GM13977 (cell line): ENCODE results near the gene RFTN2.

Experiments
- DNase-seq: peaks from one replicate; pipeline ENCODE4 v3.0.0; 2012; ENCODE audit warnings: low spot score
- in situ Hi-C: fragments of 300-500 bp; cut with MboI; formaldehyde crosslinking; loops from one replicate; pipeline ENCODE4 v1.12.0; 2022; ENCODE audit warnings: low sequenced_read_pairs, low pct_unique_long_range_greater_than_20kb, mixed read lengths, inconsistent platforms; ENCODE audit not compliant: unreplicated experiment
- TF ChIP-seq, protein P1 (sequence below): IDR thresholded peaks from 2 replicates; pipeline ENCODE4 v1.5.1; 2012; ENCODE audit warnings: mild to moderate bottlenecking, control low read depth; ENCODE audit not compliant: insufficient read depth; ENCODE audit errors: extremely low read depth, missing control alignments

RFTN2 gene

DNA sequence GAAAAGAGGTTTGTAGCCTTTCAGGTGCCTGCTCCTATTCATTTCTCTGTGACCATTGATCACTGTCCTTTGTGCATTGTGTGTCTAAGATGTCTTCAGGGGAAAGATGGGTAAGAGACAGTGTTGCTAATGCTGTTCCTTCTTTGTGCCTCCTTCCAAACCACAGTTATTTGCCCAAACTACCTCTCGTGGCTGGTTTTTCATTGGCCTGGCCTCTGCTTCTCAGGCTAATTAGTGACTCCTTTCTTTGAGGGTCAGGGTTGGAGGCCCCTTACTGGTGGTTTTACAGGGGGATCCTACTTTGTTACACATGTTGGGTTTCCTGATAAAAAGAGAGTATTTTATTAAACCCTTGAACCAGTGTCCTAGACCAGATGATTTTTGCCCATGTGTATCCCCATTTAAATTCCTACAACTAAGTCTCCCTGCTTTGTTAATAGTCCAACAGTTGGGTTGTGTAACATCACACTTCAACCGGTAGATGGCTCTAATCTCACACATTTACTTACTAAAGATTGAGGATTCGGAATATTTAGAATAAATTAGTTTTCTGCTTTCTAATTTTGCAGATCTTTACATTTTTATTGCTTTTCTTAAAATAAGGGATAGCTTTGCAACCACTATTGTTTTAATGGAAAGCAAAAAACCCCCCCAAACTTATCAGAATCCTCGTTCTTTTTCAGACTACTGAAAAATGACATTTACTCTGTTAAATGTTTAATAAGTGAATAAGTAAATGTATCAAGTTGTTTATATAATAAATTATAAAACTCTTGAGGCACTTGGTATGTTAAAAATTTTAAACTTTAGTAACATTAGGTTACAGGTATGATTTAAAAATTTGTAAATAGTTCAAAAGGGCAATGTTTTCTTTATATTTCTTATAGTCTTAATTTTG is 32.2 kb upstream of the RFTN2 start:
- TF ChIP-seq, protein P1, sequence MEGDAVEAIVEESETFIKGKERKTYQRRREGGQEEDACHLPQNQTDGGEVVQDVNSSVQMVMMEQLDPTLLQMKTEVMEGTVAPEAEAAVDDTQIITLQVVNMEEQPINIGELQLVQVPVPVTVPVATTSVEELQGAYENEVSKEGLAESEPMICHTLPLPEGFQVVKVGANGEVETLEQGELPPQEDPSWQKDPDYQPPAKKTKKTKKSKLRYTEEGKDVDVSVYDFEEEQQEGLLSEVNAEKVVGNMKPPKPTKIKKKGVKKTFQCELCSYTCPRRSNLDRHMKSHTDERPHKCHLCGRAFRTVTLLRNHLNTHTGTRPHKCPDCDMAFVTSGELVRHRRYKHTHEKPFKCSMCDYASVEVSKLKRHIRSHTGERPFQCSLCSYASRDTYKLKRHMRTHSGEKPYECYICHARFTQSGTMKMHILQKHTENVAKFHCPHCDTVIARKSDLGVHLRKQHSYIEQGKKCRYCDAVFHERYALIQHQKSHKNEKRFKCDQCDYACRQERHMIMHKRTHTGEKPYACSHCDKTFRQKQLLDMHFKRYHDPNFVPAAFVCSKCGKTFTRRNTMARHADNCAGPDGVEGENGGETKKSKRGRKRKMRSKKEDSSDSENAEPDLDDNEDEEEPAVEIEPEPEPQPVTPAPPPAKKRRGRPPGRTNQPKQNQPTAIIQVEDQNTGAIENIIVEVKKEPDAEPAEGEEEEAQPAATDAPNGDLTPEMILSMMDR: peak; percentile 75
- in situ Hi-C loops: no loop called here
- DNase-seq: peak; percentile 25

DNA sequence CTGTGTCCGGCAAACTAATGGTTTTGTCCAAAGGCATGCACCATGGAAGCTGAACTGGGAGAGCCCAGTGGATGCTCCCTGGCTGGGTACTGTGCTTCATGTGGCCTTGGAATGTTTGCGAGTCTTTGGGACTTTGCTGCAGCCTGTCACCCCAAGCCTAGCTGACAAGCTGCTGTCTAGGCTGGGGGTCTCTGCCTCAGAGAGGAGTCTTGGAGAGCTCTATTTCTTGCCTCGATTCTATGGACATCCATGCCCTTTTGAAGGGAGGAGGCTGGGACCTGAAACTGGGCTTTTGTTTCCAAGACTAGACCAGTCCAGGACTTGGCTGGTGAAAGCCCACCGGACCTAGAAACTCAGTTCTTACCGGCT is 31.4 kb upstream of the RFTN2 start:
- TF ChIP-seq, protein P1: no peak
- DNase-seq: no peak
- in situ Hi-C loops: no loop called here

DNA sequence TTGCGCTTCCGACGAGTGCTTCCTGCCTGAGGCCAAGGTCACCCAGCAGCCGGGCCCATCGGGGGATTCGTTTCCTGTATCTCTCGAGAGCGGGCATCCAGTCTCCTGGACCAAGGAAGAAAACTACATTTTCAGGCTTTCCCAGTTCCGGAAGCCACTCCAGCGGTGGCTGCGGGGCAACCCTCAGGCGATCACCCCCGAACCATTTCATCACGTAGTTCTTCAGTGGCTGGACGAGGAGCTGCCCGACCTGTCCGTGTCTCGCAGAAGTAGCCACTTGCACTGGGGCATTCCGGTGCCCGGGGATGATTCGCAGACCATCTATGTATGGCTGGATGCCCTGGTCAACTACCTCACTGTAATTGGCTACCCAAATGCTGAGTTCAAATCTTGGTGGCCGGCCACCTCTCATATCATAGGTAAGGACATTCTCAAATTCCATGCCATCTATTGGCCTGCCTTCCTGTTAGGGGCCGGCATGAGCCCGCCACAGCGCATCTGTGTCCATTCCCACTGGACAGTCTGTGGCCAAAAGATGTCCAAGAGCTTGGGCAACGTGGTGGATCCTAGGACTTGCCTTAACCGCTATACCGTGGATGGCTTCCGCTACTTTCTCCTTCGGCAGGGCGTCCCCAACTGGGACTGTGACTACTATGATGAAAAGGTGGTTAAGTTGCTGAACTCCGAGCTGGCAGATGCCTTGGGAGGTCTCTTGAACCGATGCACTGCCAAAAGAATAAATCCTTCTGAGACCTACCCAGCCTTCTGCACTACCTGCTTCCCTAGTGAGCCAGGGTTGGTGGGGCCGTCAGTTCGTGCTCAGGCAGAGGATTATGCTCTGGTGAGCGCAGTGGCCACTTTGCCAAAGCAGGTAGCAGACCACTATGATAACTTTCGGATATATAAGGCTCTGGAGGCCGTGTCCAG is 30.8 kb upstream of the RFTN2 start:
- DNase-seq: no peak
- TF ChIP-seq, protein P1: peak; percentile 7
- in situ Hi-C loops: no loop called here

DNA sequence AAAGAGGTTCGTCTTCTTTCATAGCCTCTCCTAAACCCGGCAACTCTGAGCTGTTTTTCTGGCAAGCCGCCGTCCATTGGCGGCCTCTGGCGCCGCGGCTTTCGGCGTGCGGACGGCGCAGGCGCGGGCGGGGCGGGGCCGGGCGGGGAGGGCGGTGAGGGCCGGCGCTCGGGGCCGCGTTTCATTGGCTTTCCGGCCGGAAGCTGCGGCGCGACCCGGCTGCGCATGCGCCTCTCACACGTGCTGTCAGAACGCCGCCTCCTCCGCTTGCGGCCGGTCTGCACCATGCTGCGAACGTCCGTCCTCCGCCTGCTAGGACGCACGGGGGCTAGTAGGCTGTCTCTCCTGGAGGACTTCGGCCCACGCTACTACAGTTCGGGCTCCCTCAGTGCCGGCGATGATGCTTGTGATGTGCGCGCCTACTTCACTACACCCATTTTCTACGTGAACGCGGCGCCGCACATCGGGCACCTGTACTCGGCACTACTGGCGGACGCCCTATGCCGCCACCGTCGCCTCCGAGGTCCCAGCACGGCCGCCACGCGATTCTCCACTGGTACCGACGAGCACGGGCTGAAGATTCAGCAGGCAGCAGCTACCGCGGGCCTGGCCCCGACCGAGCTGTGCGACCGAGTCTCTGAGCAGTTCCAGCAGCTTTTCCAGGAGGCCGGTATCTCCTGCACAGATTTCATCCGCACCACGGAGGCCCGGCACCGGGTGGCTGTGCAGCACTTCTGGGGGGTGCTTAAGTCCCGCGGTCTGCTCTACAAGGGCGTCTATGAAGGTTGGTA is 29.9 kb upstream of the RFTN2 start, which contains the start of gene MARS2:
TSS of gene MARS2 (plus strand) at position 249 of the 791 bp plus-strand sequence. CDS start at position 286, 37 bp downstream.
- TF ChIP-seq, protein P1: peak; percentile 8
- peak; percentile 94 for DNase-seq
- in situ Hi-C loops: no loop called here

DNA sequence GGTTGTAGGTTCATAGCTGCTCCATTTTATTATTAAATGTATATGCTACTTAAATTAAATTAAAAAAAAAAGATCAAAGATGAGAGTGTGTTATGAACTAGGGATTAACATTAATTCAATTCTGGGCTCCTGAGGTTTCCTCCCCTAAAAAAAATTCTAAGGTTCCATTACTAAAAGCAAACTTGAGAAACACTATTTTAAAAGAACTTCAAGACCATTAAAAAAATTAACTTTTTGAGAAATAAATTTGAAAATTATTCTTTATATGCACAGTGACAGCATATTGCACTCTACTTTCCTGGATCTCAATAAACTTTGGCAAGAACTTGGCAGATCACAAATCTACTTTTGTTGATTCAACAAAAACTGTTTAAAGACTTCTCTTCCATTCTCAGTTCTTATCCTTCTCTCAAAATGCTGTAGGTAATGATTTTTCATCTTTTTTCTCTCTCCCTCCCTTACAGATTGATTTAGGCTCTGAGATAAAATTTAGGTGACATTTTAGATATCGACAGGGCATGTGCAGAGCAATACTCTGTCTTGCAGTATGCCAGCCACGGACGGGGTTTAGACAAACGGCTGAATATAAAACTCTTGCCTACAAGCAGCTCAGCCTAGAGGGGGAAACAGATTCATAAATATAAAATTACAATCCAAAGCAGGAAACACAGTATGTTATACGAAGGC is 29.2 kb upstream of the RFTN2 start:
- TF ChIP-seq, protein P1: no peak
- no peak for DNase-seq
- in situ Hi-C loops: no loop called here
